Raji (cell line): ENCODE data around the gene ERAP2.

Source experiments
- POLR2A ChIP-seq: IDR thresholded peaks from 2 replicates; pipeline ENCODE4 v1.6.1; 2011; ENCODE audit warnings: low read depth, low read length, control low read depth; ENCODE audit not compliant: insufficient read depth

The ERAP2 gene

DNA sequence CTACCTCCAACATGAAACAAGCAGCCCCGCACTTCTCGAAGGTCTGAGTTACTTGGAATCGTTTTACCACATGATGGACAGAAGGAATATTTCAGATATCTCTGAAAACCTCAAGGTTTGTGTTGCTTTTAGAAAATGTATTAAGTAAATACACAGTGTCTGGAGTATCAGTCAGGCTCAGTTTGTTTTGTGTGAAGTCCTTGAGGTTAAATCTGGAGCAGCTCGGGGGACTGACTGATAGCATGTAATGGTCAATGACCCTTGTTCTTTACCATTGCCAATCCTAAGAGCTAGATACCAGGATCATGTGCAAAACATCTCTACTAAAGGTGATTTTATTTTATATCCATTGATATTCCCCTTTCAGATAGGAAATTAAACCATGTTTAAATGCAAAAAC is 32.7 kb downstream of the ERAP2 start:
- no peak for TF ChIP-seq POLR2A

- no peak for TF ChIP-seq POLR2A
Measured at GRCh38 chr5:96909435-96909834, 33.1 kb downstream of the ERAP2 start.

DNA sequence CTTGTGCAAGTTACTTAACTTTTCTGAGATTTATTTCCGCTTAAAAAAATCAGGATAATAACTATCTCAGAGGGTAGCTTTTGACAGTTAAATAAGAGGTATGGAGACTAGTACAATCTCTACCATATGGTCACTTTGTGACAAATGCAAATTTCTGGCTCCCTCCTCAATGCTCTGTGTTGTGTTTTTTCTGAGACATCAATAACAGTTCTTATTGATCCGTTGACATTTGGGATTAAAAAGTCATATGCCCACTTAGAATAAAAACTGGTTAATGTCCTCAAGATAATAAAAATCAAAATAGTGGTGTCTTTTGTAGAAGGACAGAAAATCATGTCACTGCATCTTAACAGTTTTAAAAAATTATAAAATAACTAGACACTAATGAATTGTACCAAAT is 34.8 kb downstream of the ERAP2 start:
- TF ChIP-seq POLR2A = no peak

GRCh38 chr5:96913233-96913632 is 36.9 kb downstream of the ERAP2 start:
- TF ChIP-seq POLR2A = no peak

GRCh38 chr5:96919754-96920197 is 43.5 kb downstream of the ERAP2 start:
- TF ChIP-seq POLR2A = no peak

GRCh38 chr5:96920744-96921355 is 44.5 kb downstream of the ERAP2 start:
- TF ChIP-seq POLR2A = no peak

DNA sequence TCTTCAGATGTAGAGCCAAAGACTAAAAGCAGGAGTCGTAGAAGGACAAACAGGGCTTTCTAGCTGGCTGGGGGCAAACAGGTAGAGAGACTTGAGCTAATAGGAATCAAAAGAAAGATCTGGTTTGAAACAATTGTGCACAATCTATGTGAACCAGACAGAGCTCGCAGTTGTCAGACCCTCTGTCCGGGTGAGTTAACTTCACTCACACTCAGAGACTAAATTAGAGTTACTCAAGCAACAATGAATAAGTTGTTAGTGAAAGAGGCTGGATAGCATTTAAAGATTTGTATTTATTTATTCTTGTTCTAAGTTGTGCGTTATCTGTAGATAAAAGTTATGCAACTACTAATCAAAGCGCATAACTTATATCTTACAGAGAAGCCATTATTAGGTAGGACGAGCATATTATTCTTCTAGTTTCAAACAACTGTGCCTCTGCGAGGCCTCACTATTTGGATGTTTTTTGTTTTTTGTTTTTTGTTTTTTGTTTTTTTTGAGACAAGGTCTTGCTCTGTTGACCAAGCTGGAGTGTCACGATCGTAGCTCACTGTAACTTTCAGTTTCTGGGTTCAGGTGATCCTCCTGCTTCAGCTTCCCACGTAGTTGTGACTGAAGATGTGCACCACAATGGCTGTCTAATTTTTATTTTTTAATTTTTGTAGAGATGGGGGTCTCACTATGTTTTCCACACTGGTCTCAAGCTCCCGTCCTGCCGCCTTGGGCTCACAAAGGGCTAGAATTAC is 46.4 kb downstream of the ERAP2 start:
- TF ChIP-seq POLR2A = no peak

- TF ChIP-seq POLR2A = no peak
Measured at GRCh38 chr5:96924016-96924443, 47.7 kb downstream of the ERAP2 start.

- no peak for TF ChIP-seq POLR2A
Measured at GRCh38 chr5:96926276-96926675, 50.0 kb downstream of the ERAP2 start.

DNA sequence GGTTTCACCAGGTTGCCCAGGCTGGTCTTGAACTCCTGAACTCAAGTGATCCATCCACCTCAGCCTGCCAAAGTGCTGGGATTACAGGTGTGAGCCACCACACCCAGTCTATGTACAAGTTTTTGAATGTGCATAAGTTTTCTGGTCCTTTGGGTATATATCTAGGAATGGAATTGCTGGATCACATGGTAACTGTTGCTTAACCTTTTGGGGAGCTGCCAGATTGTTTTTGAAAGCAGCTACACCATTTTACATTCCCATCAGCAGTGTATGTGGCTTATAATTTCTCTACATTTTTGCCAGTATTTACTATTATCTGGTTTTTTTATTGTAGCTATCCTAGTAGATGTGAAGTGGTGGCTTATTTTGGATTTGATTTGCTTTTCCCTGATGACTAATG is 50.7 kb downstream of the ERAP2 start:
- TF ChIP-seq POLR2A = no peak

GRCh38 chr5:96928931-96929708 is 52.8 kb downstream of the ERAP2 start:
- TF ChIP-seq POLR2A = no peak

DNA sequence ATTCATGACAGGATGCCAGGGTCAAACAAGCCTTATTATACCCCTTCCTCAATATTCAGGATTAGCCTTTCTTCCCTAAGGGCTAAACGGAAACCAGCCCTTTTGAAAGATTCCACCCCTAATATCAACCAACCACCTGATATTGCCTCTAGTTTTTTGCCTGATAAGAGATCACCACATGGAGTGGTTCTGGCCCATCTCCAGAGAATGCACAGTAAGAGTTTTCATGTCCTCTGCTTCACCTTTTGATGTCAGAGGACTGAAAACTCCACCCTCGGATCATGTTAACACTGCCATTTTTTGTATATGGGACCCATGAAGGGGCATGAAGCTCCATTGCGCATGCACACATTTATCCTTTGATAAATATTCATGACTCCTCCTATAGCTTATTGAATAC is 53.8 kb downstream of the ERAP2 start:
- no peak for TF ChIP-seq POLR2A

GRCh38 chr5:96930589-96930988 is 54.3 kb downstream of the ERAP2 start:
- TF ChIP-seq POLR2A = no peak

GRCh38 chr5:96931605-96932004 is 55.3 kb downstream of the ERAP2 start:
- TF ChIP-seq POLR2A = no peak

GRCh38 chr5:96932026-96932425 is 55.7 kb downstream of the ERAP2 start:
- TF ChIP-seq POLR2A = no peak
